ENCODE results near the gene ITPRIPL1. TPM values are rescaled to one million over a fixed set of nuclear protein-coding genes. Genes with fewer than 3 reads are reported as not detected.

The ITPRIPL1 gene, protein sequence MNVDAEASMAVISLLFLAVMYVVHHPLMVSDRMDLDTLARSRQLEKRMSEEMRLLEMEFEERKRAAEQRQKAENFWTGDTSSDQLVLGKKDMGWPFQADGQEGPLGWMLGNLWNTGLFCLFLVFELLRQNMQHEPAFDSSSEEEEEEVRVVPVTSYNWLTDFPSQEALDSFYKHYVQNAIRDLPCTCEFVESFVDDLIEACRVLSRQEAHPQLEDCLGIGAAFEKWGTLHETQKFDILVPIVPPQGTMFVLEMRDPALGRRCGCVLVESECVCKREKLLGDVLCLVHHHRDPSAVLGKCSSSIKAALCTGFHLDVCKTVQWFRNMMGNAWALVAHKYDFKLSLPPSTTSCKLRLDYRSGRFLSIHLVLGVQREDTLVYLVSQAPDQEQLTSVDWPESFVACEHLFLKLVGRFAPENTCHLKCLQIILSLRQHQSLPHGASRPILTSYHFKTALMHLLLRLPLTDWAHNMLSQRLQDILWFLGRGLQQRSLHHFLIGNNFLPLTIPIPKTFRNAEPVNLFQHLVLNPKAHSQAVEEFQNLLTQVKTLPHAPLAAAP
- 1.6 TPM for total RNA-seq

DNA sequence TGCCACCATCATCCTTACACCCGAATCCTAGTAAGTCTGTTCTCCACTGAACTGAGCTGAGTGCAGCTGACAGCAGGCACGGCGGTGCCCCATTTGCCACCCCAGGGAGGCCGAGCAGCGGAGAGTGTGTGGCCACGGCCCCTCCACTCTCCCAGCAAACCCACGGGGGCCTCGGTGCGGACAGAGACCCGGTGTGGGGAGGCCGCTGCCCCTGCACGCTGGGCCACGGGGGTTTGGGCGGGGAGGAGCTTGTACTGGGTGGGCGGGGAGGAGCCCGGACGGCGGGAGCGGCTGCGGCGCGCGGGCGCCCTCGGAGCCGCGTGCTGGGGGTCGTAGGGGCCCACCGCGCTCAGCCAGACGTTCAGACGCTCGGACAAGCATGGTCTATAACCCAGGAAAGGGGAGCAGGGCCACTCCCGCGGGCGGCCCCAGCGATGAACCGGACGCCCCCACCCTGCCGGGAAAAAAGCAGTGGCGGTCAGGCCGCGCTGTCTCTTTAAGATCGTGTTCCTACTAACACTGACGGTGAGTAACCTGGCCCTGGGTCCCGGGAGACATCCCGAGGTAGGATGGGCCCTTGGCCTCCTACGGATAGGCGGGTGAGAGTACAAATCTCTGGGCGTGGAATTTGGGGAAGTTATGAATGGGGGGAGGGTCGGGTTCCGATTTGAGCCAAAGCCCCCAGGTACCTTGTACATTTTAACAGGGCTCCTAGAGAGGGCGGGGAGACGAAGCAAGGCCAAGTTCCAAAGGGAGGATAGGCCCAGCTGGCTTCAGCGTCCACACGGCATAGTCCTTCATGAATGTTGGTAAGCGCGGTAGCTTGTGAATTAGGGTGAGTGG, at the start of gene ITPRIPL1:
TSS of gene ITPRIPL1 (plus strand) at position 277 of the 843 bp plus-strand sequence. CDS start at position 800, 523 bp downstream.

DNA sequence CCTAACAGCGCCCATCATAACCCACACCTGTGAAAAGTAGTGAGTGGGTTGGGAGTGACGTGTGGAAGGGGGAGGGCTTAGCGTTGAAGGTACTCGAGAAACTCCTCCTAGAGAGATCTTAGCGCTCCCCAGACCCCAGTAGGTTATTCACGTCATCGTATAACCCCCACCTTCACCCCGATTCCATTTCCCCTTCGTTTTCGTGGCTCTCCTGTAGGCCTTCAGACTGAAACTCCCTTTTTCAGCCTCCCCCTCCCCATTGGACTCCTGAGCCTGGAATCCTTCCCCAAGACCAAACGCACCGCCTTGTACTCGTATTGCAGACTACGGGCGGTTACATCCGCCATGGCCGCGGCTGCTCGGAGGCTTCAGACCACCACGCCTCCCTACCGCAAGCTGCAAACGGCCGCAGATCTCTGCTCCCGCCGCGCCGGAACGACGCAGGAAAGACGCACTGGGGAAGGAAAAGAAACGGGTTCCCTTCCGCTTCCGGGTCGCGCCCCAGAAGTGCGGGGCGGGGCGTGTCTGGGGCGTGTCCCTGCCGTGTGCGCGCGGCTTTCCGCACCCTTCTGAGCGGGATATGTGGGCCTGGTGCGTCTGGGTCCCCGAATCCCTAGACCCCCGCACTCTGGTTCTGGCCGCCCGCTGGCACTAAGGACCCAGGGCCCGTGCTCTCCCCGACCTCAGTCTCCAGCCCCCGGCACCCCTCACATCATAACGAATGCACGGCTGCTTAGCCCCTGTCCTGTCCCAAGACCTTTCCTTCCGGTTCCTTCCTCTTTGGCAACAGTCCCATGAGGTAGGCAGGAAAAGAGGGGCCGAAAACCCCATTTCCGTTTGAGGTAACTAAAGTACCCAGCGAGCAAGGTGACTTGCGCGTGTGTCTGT, 19.8 kb upstream of the ITPRIPL1 start, which contains the start of gene SNRNP200:
TSS of gene SNRNP200 (minus strand) at position 456 of the 888 bp plus-strand sequence. CDS start at position 347, 109 bp downstream.

Other genes with a start within 250 kb of the ITPRIPL1 start
- 0.46 TPM for gene ADRA2B, start 208.7 kb upstream of the ITPRIPL1 start, total RNA-seq
- gene ASTL, start 186.8 kb upstream of the ITPRIPL1 start, total RNA-seq = not detected
- 5.5 TPM for gene DUSP2, start 179.9 kb upstream of the ITPRIPL1 start, total RNA-seq
- 148 TPM for gene STARD7, start 116.5 kb upstream of the ITPRIPL1 start, total RNA-seq
- 26.8 TPM for gene TMEM127, start 59.3 kb upstream of the ITPRIPL1 start, total RNA-seq
- gene CIAO1, start 59.1 kb upstream of the ITPRIPL1 start, total RNA-seq = 73.4 TPM
- gene SNRNP200, start 19.8 kb upstream of the ITPRIPL1 start, total RNA-seq = 70.8 TPM
- 4.4 TPM for gene NCAPH, start 10.4 kb downstream of the ITPRIPL1 start, total RNA-seq
- gene NEURL3, start 180.0 kb downstream of the ITPRIPL1 start, total RNA-seq = not detected
- gene ARID5A, start 211.4 kb downstream of the ITPRIPL1 start, total RNA-seq = 1.8 TPM